GM23338 (cell line): ENCODE measurements around the gene MBNL1. TPM values are rescaled to one million over a fixed set of nuclear protein-coding genes. Genes with fewer than 3 reads are reported as not detected.

Experiments
- ATAC-seq: fragments of 200-7000 bp; cut with Tn5 transposase; 3 replicates; pipeline ENCODE4 v1.9.1; 2020
- DNase-seq: peaks from one replicate; pipeline ENCODE4 v3.0.0-alpha.2; 2015; ENCODE audit warnings: low spot score
- H2AFZ ChIP-seq: fragments of 200-600 bp; sonication (generic); 2 replicates; pipeline ENCODE4 v1.8.0; 2016; ENCODE audit warnings: antibody characterized with exemption, mild to moderate bottlenecking, moderate library complexity
- H3F3A ChIP-seq: fragments of 200-600 bp; sonication (generic); replicated peaks from 2 replicates; pipeline ENCODE4 v1.8.0; 2017; ENCODE audit warnings: antibody characterized with exemption, mixed run types, low read depth
- H3K27ac ChIP-seq: fragments of 200-600 bp; sonication (generic); 2 replicates; pipeline ENCODE4 v1.6.1; 2016; ENCODE audit warnings: low read depth
- H3K27me3 ChIP-seq: fragments of 200-600 bp; sonication (generic); 2 replicates; pipeline ENCODE4 v1.8.0; 2016; ENCODE audit warnings: mild to moderate bottlenecking, mixed run types, moderate library complexity; ENCODE audit not compliant: insufficient read depth
- H3K36me3 ChIP-seq: fragments of 200-600 bp; sonication (generic); 2 replicates; pipeline ENCODE4 v1.8.0; 2016; ENCODE audit warnings: mild to moderate bottlenecking; ENCODE audit not compliant: insufficient read depth
- H3K4me1 ChIP-seq: fragments of 200-600 bp; sonication (generic); 2 replicates; pipeline ENCODE4 v1.8.0; 2016; ENCODE audit warnings: mild to moderate bottlenecking, moderate library complexity; ENCODE audit not compliant: insufficient read depth
- H3K4me2 ChIP-seq: fragments of 200-600 bp; sonication (generic); 2 replicates; pipeline ENCODE4 v1.7.1; 2017; ENCODE audit warnings: mixed run types
- H3K4me3 ChIP-seq: fragments of 200-600 bp; sonication (generic); 2 replicates; pipeline ENCODE4 v1.6.1; 2016; ENCODE audit warnings: mixed run types
- H3K79me2 ChIP-seq: fragments of 200-600 bp; sonication (generic); replicated peaks from 2 replicates; pipeline ENCODE4 v1.8.0; 2017; ENCODE audit warnings: mild to moderate bottlenecking; ENCODE audit not compliant: insufficient read depth
- H3K9me2 ChIP-seq: fragments of 200-600 bp; sonication (generic); 2 replicates; pipeline ENCODE4 v1.8.0; 2017; ENCODE audit not compliant: insufficient read depth
- H4K20me1 ChIP-seq: fragments of 200-600 bp; sonication (generic); replicated peaks from 2 replicates; pipeline ENCODE4 v1.8.0; 2017; ENCODE audit warnings: mild to moderate bottlenecking; ENCODE audit not compliant: insufficient read depth
- H3K27ac Mint-ChIP-seq: 2 replicates; pipeline ENCODE4 v1.8.0; 2020; ENCODE audit warnings: inconsistent platforms, mild to moderate bottlenecking, moderate library complexity, mixed read lengths
- H3K27me3 Mint-ChIP-seq: 3 replicates; pipeline ENCODE4 v1.8.0; 2022; ENCODE audit warnings: low read depth, mild to moderate bottlenecking, moderate library complexity, mixed read lengths, inconsistent platforms; ENCODE audit not compliant: insufficient read depth, poor library complexity
- H3K36me3 Mint-ChIP-seq: 3 replicates; pipeline ENCODE4 v1.8.0; 2021; ENCODE audit warnings: low read depth, mild to moderate bottlenecking, inconsistent platforms, moderate library complexity, mixed read lengths
- H3K4me1 Mint-ChIP-seq: 3 replicates; pipeline ENCODE4 v1.8.0; 2020; ENCODE audit warnings: mild to moderate bottlenecking, inconsistent platforms, mixed read lengths
- H3K4me3 Mint-ChIP-seq: 3 replicates; pipeline ENCODE4 v1.8.0; 2021; ENCODE audit warnings: moderate library complexity, mild to moderate bottlenecking, inconsistent platforms, mixed read lengths
- H3K9me3 Mint-ChIP-seq: 3 replicates; pipeline ENCODE4 v1.8.0; 2020; ENCODE audit warnings: moderate library complexity, mild to moderate bottlenecking, inconsistent platforms, mixed read lengths
- NANOG ChIP-seq: IDR thresholded peaks from 2 replicates; pipeline ENCODE4 v1.6.1; 2016; ENCODE audit warnings: antibody characterized with exemption, borderline replicate concordance
- POLR2AphosphoS5 ChIP-seq: IDR thresholded peaks from 2 replicates; pipeline ENCODE4 v1.6.1; 2016; ENCODE audit warnings: antibody characterized with exemption, low read depth
- REST ChIP-seq: IDR thresholded peaks from one replicate; pipeline ENCODE4 v1.6.1; 2018; ENCODE audit warnings: antibody characterized with exemption; ENCODE audit not compliant: unreplicated experiment
- ZNF331 ChIP-seq: fragments of 250-450 bp; sonication (Bioruptor Pico); IDR thresholded peaks from 2 replicates; pipeline ENCODE4 v1.5.0; 2020; ENCODE audit warnings: low read depth, mild to moderate bottlenecking, moderate library complexity
- ZNF462 ChIP-seq: fragments of 250-450 bp; sonication (Bioruptor Pico); IDR thresholded peaks from 2 replicates; pipeline ENCODE4 v1.5.0; 2020; ENCODE audit warnings: mild to moderate bottlenecking, moderate library complexity
- polyA plus RNA-seq: library from polyadenylated mRNA; unstranded; fragments of >200 nt; fragmentation: Nextera tagmentation; extraction: Ambion mirVana; gene quantifications from 2 replicates; pipeline ENCODE4 v1.2.1, GENCODE V29; 2016
- total RNA-seq: library from RNA; depleted of rRNA; stranded (reverse); fragments of >200 nt; shearing (Covaris generic); gene quantifications from 2 replicates; pipeline ENCODE4 v1.2.3, GENCODE V29; 2014

MBNL1 gene
- total and polyA plus RNA-seq, 2 experiments from 2014 or later = 9.4 to 23.2 TPM

- TF ChIP-seq ZNF462 (no peak), REST (no peak), ZNF331 (no peak)
Observed at GRCh38 chr3:152263711-152264110, 5.0 kb upstream of the MBNL1 start (continued).

GRCh38 chr3:152264378-152264777 lies 4.4 kb upstream of the MBNL1 start:
- Histone ChIP-seq H2AFZ (no peak overlapping the region), H3F3A (no peaks in the 10 kb centered on the region), H3K36me3 (no peaks in the 10 kb centered on the region), H4K20me1 (no peaks in the 10 kb centered on the region), H3K4me2 (no peak overlapping the region), H3K27ac (no peak overlapping the region), H3K79me2 (peaks cover under 1% of the 10 kb centered on the region; the same call in 1 of the 2 replicates), H3K4me3 (no peak overlapping the region), H3K27me3 (peaks cover 17% of the 10 kb centered on the region), H3K4me1 (peaks cover 8% of the 10 kb centered on the region; the same call in 1 of the 2 replicates), H3K9me2 (no peaks in the 10 kb centered on the region)
- H3K4me1 Mint-ChIP-seq = peaks cover 14% of the 10 kb centered on the region
- no peaks in the 10 kb centered on the region for H3K36me3 Mint-ChIP-seq
- ATAC-seq (no peak), DNase-seq (no peak)
- H3K4me3 Mint-ChIP-seq = no peak overlapping the region
- TF ChIP-seq REST (no peak), ZNF331 (no peak), POLR2AphosphoS5 (no peak), NANOG (no peak)
- no peaks in the 10 kb centered on the region for H3K9me3 Mint-ChIP-seq
- H3K27ac Mint-ChIP-seq = no peak overlapping the region
- H3K27me3 Mint-ChIP-seq = peaks cover 11% of the 10 kb centered on the region
